ENCODE results near the gene RELN.
"Not testable (repeated sequence)": the region's sequence is repeated elsewhere in the genome, so short reads cannot be mapped to it uniquely, and the experiment has no call there.

Gene RELN

GRCh38 chr7:103989200-103989784 is at the start of gene RELN:
RELN (minus strand) TSS chr7:103989658; CDS start chr7:103989356, 302 bp downstream.
- peak; percentile 53 for ATAC-seq
- TF ChIP-seq BACH2 (CRISPR knock-in tag; IDR thresholded peaks at IDR 0.05; ENCODE audit: borderline replicate concordance) (no peak), CREB5 (CRISPR knock-in tag; IDR thresholded peaks at IDR 0.05; ENCODE audit: low read depth) (no peak), PPARA (CRISPR knock-in tag; IDR thresholded peaks at IDR 0.05; ENCODE audit: borderline replicate concordance) (no peak), ZC3H10 (CRISPR knock-in tag; IDR thresholded peaks at IDR 0.05) (no peak), TSHZ2 (CRISPR knock-in tag; IDR thresholded peaks at IDR 0.05) (no peak), GLIS3 (CRISPR knock-in tag; IDR thresholded peaks at IDR 0.05) (no peak), ESRRG (CRISPR knock-in tag; IDR thresholded peaks at IDR 0.05) (no peak), ZFP30 (CRISPR knock-in tag; IDR thresholded peaks at IDR 0.05) (no peak), TCF4 (CRISPR knock-in tag; IDR thresholded peaks at IDR 0.05; ENCODE audit: borderline replicate concordance) (no peak)

GRCh38 chr7:104038136-104038535 is 48.7 kb upstream of the RELN start:
- ATAC-seq, result no peak
- TF ChIP-seq GLIS3 (CRISPR knock-in tag; IDR thresholded peaks at IDR 0.05) (no peak), SNAI2 (CRISPR knock-in tag; IDR thresholded peaks at IDR 0.05) (no peak), PPARA (CRISPR knock-in tag; IDR thresholded peaks at IDR 0.05; ENCODE audit: borderline replicate concordance) (no peak), ZFP3 (CRISPR knock-in tag; IDR thresholded peaks at IDR 0.05) (no peak)

- ATAC-seq, result not testable (repeated sequence)
Observed at GRCh38 chr7:104036889-104037288, 47.4 kb upstream of the RELN start.

GRCh38 chr7:104035351-104035750 is 45.9 kb upstream of the RELN start:
- no peak for TF ChIP-seq RARB (CRISPR knock-in tag; IDR thresholded peaks at IDR 0.05)
- TF ChIP-seq ARNTL (CRISPR knock-in tag; IDR thresholded peaks at IDR 0.05; ENCODE audit: borderline replicate concordance, low read depth), result no peak
- TF ChIP-seq TSHZ2 (CRISPR knock-in tag; IDR thresholded peaks at IDR 0.05), result no peak
- TF ChIP-seq CREB5 (CRISPR knock-in tag; IDR thresholded peaks at IDR 0.05; ENCODE audit: low read depth), result no peak
- TF ChIP-seq SNAI2 (CRISPR knock-in tag; IDR thresholded peaks at IDR 0.05), result no peak
- TF ChIP-seq ESRRG (CRISPR knock-in tag; IDR thresholded peaks at IDR 0.05), result no peak
- no peak for TF ChIP-seq ZFP3 (CRISPR knock-in tag; IDR thresholded peaks at IDR 0.05)
- TF ChIP-seq, protein P1, sequence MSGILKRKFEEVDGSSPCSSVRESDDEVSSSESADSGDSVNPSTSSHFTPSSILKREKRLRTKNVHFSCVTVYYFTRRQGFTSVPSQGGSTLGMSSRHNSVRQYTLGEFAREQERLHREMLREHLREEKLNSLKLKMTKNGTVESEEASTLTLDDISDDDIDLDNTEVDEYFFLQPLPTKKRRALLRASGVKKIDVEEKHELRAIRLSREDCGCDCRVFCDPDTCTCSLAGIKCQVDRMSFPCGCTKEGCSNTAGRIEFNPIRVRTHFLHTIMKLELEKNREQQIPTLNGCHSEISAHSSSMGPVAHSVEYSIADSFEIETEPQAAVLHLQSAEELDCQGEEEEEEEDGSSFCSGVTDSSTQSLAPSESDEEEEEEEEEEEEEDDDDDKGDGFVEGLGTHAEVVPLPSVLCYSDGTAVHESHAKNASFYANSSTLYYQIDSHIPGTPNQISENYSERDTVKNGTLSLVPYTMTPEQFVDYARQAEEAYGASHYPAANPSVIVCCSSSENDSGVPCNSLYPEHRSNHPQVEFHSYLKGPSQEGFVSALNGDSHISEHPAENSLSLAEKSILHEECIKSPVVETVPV (CRISPR knock-in tag; IDR thresholded peaks at IDR 0.05), result no peak
- TF ChIP-seq ZNF70 (CRISPR knock-in tag; IDR thresholded peaks at IDR 0.05), result no peak
- no peak for TF ChIP-seq PATZ1 (CRISPR knock-in tag; IDR thresholded peaks at IDR 0.05; ENCODE audit: borderline replicate concordance)
- ATAC-seq, result no peak

All from SK-N-SH treated with all-trans-retinoic acid at 6 μM for 48 hours (cell line).